Chondrocyte (in vitro differentiated cells): ENCODE data around the gene ITLN1. TPM values are rescaled to one million over a fixed set of nuclear protein-coding genes. Genes with fewer than 3 reads are reported as not detected.

Experiments
- DNase-seq: peaks from one replicate; pipeline ENCODE4 v3.0.0; 2021; ENCODE audit warnings: mixed read lengths, low spot score
- H3K27ac Mint-ChIP-seq: one replicate; pipeline ENCODE4 v1.8.0; 2021; ENCODE audit warnings: mild to moderate bottlenecking, moderate library complexity, mixed read lengths; ENCODE audit not compliant: unreplicated experiment
- H3K27me3 Mint-ChIP-seq: 2 replicates; pipeline ENCODE4 v1.8.0; 2021; ENCODE audit warnings: low read depth, mixed read lengths
- H3K36me3 Mint-ChIP-seq: 2 replicates; pipeline ENCODE4 v1.8.0; 2021; ENCODE audit warnings: low read depth, mixed read lengths
- H3K4me1 Mint-ChIP-seq: 2 replicates; pipeline ENCODE4 v1.8.0; 2021; ENCODE audit warnings: low read depth, mild to moderate bottlenecking, mixed read lengths
- H3K4me3 Mint-ChIP-seq: one replicate; pipeline ENCODE4 v1.8.0; 2021; ENCODE audit warnings: mild to moderate bottlenecking, moderate library complexity, mixed read lengths; ENCODE audit not compliant: unreplicated experiment
- H3K9me3 Mint-ChIP-seq: 2 replicates; pipeline ENCODE4 v1.8.0; 2021; ENCODE audit warnings: low read depth, mixed read lengths
- total RNA-seq: library from RNA; stranded (reverse); gene quantifications from 3 replicates; pipeline ENCODE4 v1.2.1, GENCODE V29; 2021
- TF ChIP-seq, protein P1 (sequence below): fragments of 200-600 bp; sonication (generic); IDR thresholded peaks from 2 replicates; pipeline ENCODE4 v1.5.0; 2021; ENCODE audit warnings: antibody characterized with exemption, mild to moderate bottlenecking, moderate library complexity

Gene ITLN1
- total RNA-seq, 1 donor from 2014 or later: not detected

DNA sequence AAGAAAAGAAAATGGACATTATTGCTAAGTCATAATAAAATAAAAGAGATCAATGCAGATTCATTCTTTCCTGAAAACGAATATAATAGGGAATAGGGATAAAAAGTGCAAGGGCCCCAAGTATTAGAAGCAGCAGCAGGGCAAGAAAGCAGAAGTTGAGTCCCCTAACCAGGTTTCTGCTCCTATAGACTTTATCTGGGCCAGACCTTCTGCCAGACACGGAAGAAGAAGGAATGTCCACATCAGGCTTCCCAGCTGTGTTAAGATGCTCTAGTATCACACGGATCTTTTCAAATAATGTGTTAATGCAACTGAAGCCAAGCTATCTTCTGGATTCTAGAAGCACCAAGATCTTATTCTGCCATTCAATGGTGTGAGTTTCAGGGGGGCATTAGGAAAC lies 49.2 kb downstream of the ITLN1 start:
- no peaks in the 10 kb centered on the region for H3K36me3 Mint-ChIP-seq
- TF ChIP-seq, protein P1, sequence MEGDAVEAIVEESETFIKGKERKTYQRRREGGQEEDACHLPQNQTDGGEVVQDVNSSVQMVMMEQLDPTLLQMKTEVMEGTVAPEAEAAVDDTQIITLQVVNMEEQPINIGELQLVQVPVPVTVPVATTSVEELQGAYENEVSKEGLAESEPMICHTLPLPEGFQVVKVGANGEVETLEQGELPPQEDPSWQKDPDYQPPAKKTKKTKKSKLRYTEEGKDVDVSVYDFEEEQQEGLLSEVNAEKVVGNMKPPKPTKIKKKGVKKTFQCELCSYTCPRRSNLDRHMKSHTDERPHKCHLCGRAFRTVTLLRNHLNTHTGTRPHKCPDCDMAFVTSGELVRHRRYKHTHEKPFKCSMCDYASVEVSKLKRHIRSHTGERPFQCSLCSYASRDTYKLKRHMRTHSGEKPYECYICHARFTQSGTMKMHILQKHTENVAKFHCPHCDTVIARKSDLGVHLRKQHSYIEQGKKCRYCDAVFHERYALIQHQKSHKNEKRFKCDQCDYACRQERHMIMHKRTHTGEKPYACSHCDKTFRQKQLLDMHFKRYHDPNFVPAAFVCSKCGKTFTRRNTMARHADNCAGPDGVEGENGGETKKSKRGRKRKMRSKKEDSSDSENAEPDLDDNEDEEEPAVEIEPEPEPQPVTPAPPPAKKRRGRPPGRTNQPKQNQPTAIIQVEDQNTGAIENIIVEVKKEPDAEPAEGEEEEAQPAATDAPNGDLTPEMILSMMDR: no peak
- no peak overlapping the region for H3K27ac Mint-ChIP-seq
- peaks cover 16% of the 10 kb centered on the region for H3K27me3 Mint-ChIP-seq
- no peak for DNase-seq
- H3K4me3 Mint-ChIP-seq: no peak overlapping the region
- H3K4me1 Mint-ChIP-seq: no peaks in the 10 kb centered on the region
- no peaks in the 10 kb centered on the region for H3K9me3 Mint-ChIP-seq

DNA sequence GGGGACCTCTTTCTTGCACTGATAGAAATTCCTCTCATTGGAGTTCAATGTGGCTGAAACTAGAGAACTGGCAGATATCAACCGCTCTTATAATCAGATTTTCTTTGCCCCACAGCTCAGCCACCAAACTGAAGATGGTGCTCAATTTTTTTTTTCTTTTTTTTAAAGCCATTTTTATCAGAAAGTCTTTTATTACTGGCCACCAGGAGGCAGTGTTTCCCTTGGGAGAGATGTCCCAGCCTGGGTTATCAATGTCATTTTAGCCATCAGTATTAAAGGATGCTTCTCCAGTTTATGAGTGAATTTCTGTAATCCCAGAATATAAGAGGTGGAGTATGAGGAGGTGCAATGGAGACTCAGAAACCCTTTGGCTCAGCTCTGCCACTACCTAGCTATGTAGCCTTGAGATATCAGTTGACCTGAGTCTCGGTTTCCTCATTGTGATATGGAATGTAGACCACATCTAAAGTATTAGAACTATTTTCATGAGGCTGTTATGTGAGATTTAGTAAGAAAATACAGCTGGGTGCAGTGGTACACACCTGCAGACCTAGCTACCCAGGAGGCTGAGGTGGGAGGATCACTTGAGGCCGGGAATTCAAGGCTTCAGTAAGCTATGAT lies 49.9 kb downstream of the ITLN1 start:
- H3K36me3 Mint-ChIP-seq: no peaks in the 10 kb centered on the region
- H3K27ac Mint-ChIP-seq: no peak overlapping the region
- no peak for DNase-seq
- no peaks in the 10 kb centered on the region for H3K9me3 Mint-ChIP-seq
- no peaks in the 10 kb centered on the region for H3K4me1 Mint-ChIP-seq
- H3K27me3 Mint-ChIP-seq: peaks cover 17% of the 10 kb centered on the region
- H3K4me3 Mint-ChIP-seq: no peak overlapping the region
- TF ChIP-seq, protein P1: peak; percentile 74

DNA sequence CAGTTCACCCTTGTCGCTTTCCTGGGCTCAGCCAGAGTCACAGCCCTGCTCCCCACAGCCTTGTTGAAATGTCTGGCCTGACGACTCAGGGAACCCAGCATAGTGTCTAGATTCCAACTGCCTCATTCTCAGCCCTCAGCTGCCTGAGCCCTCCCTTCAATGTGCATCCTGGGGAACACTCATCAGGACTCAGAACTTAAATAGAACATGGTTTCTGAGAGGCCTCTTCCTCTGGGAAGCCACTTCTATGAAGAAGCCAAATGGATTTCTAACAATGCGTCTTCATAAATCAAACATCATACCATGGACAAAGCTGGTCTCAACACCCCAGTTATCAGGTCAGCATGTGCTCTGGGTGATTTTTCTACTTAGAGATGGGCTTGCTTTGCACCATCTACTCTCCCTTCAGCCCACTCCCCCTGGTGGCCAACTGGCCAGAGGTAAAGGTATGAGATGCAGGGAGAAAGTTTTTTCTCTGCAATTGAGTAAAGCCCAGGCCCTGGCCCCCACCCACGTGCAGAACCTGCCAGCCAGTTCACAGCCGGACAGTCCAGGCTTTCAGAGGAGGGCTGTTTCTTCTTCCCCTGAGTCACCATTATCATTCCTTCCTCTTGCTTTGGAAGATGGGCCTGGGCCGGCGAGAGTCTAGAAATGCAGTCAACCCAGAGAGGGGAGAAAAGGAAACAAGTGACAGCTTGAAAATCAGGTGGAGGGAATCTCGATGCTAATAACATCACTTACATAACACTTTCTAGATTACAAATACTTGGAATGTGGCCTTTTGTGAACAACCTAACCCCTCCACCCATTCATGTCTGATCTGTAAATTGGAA lies 54.4 kb downstream of the ITLN1 start:
- Mint-ChIP-seq H3K4me1 (no peaks in the 10 kb centered on the region), H3K27ac (no peak overlapping the region), H3K9me3 (no peaks in the 10 kb centered on the region), H3K4me3 (no peak overlapping the region), H3K36me3 (no peaks in the 10 kb centered on the region), H3K27me3 (peaks cover 16% of the 10 kb centered on the region)
- DNase-seq: no peak
- TF ChIP-seq, protein P1: peak; percentile 61

DNA sequence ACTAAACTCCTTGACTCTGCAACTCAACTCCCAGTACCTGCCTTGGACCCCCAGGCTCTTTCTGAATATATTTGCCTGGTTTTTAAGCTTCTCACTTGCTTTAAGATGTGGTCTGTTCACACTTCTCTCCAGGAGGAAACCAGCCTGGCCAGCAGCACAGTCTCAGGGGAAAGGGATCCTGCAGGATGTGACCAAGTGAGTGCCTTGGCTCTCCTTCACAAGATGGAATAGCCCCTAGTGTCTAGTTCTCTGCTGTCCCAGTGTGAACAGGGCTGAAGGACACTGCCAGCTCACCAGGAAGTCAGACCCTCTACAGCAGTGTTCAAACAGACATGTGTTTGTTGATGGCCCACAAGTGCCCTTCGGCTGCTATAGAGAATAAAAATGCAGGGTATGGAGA lies 55.2 kb downstream of the ITLN1 start:
- Mint-ChIP-seq H3K4me3 (no peak overlapping the region), H3K4me1 (no peaks in the 10 kb centered on the region), H3K36me3 (no peaks in the 10 kb centered on the region), H3K27ac (no peak overlapping the region), H3K9me3 (no peaks in the 10 kb centered on the region), H3K27me3 (peaks cover 15% of the 10 kb centered on the region)
- TF ChIP-seq, protein P1: no peak
- DNase-seq: no peak

DNA sequence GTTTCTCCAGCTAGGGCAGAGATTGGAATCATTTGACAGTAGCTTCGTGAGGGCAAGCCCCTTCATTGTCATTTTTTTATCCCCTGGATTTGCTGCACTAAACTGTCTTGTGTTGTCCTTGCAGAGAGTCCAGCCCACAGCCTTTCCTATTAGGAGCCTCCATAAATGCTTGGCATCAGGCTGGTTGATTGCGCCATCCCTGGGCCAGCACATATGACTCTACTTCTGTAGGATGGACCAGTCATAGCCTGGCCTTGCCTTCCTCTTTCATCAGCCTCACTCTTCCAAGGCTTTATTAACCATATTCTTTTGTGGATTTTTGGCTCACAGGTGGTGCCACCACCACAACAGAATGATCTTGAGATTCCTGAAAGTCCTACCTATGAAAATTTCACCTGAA lies 57.6 kb downstream of the ITLN1 start:
- Mint-ChIP-seq H3K36me3 (no peaks in the 10 kb centered on the region), H3K4me3 (no peak overlapping the region), H3K4me1 (no peaks in the 10 kb centered on the region), H3K27ac (no peak overlapping the region), H3K9me3 (no peaks in the 10 kb centered on the region), H3K27me3 (peaks cover 7% of the 10 kb centered on the region)
- TF ChIP-seq, protein P1: no peak
- no peak for DNase-seq
